ENCODE results near the gene UBE2I. TPM values are rescaled to one million over a fixed set of nuclear protein-coding genes. Genes with fewer than 3 reads are reported as not detected.

The UBE2I gene
- total RNA-seq, 1 experiment from 2014 or later, result 212 TPM

DNA sequence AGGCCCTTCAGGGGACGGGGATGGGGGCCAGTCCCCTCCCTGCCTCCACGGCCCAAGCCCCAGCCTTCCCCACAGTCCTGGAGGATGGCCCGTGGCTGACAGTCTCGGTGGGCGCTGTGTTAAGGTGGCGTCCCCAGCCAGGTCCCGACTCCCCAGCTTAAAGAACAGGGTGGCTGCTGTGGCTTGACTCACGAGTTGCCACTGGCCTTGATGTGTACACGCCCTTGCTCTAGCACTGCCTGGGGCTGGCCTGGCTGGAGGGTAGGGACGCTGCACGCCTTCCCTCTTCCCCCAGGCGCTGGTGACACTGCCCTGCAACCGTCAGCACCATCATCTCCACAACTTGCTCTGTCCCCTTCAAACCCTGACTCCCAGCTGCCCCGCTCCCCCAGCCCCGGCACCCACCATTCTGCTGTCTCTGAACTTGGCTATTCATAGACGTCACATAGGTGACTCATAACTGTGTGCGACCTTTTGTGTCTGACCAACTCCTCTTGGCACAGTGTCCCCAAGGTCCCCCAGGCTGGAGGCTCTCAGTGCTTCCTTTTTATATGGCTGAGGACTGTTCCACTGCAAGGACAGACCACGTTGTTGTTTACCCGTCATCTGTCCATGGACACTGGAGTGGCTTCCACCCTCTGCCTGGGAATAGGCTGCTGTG lies 48.6 kb downstream of the UBE2I start:
- peaks cover 23 to 36% of the 10 kb centered on the region in 2 experiments for H3K4me1 ChIP-seq (ENCODE audit: control insufficient read depth in 1 of 2, insufficient read depth in 2 of 2, low read length in 2 of 2)
- H3K9me3 ChIP-seq (ENCODE audit: control insufficient read depth in 1 of 2, insufficient read depth in 1 of 2, low read depth in 1 of 2, low read length in 2 of 2), result no peaks in the 10 kb centered on the region
- peak overlapping the region; percentile 64 for H3K9ac ChIP-seq (ENCODE audit: low read length)
- ChIA-PET CTCF (interaction anchor here (0.7 kb wide), 1 partner anchor 57 kb away, joined by 3 read pairs; no protein-coding TSS in a partner anchor), POLR2A (interaction anchor here (1.1 to 1.5 kb wide), 2 partner anchors 61 to 63 kb away, joined by 3 to 5 read pairs; partner anchors contain the start of gene UQCC4), RAD21 (ENCODE audit: low non-redundant PET in 1 of 2, low total read pairs in 2 of 2, uncharacterized antibody in 2 of 2, unreplicated experiment in 2 of 2) (interaction anchor here in 1 of 2 experiments (0.6 kb wide), 1 partner anchor 37 kb away, joined by 3 read pairs; no protein-coding TSS in a partner anchor)
- peaks cover 90% of the 10 kb centered on the region for H3K79me2 ChIP-seq (ENCODE audit: insufficient read depth, low read length)
- H4K20me1 ChIP-seq (ENCODE audit: insufficient read depth), result no peaks in the 10 kb centered on the region
- intact Hi-C loops (cut with micrococcal nuclease), result no loop called here
- peak overlapping the region; percentile 85 for H3K27ac ChIP-seq (ENCODE audit: low read depth, low read length)
- H3K36me3 ChIP-seq (ENCODE audit: control insufficient read depth in 1 of 2, insufficient read depth in 2 of 2, low read length in 2 of 2), result peaks cover 12 to 22% of the 10 kb centered on the region in 2 experiments
- H3K4me2 ChIP-seq (ENCODE audit: low read length), result peak overlapping the region; percentile 83
- ATAC-seq (peak; percentile 86), DNase-seq (ENCODE audit: low read depth, low spot score) (peak; percentile 64)
- H3K27me3 ChIP-seq (ENCODE audit: insufficient read depth, low read length), result no peaks in the 10 kb centered on the region
- no peaks in the 10 kb centered on the region for H3K9me2 ChIP-seq (ENCODE audit: insufficient read depth)
- no TSS peak for BruUV-seq (replicated peaks)
- peak overlapping the region; percentile 26 to 50 for H3K4me3 ChIP-seq (replicated peaks in 1 of 2; ENCODE audit: low read depth in 1 of 2, low read length in 2 of 2)
- no peak overlapping the region for H2AFZ ChIP-seq (ENCODE audit: low read depth, low read length, poor library complexity, severe bottlenecking)
- TF ChIP-seq SIN3A (IDR thresholded peaks at IDR 0.05; ENCODE audit: low read depth) (no peak), TCF7L2 (IDR thresholded peaks at IDR 0.05; ENCODE audit: borderline replicate concordance, extremely low read depth, insufficient read depth, insufficient read length) (no peak), JUND (IDR thresholded peaks at IDR 0.05) (peak; percentile 63), SRF (IDR thresholded peaks at IDR 0.05; ENCODE audit: low read depth) (no peak), EZH2 (IDR thresholded peaks at IDR 0.05) (no peak), RAD21 (IDR thresholded peaks at IDR 0.05; ENCODE audit: low read depth) (no peak), FOSL1 (IDR thresholded peaks at IDR 0.05; ENCODE audit: low read depth) (no peak; the same call in 1 of the 2 replicates), EZH2phosphoT487 (IDR thresholded peaks at IDR 0.05; ENCODE audit: borderline replicate concordance) (no peak), SP1 (IDR thresholded peaks at IDR 0.05; ENCODE audit: low read depth) (no peak; the same call in 1 of the 2 replicates), CBX3 (IDR thresholded peaks at IDR 0.05; ENCODE audit: low read depth) (no peak), YY1 (IDR thresholded peaks at IDR 0.05; ENCODE audit: extremely low read depth, insufficient replicate concordance, low read depth, low read length) (no peak), ZNF274 (IDR thresholded peaks at IDR 0.05; ENCODE audit: low read depth, low read length) (no peak), CEBPB (IDR thresholded peaks at IDR 0.05; ENCODE audit: low read depth) (no peak), ELF1 (IDR thresholded peaks at IDR 0.05; ENCODE audit: borderline replicate concordance, low read depth) (no peak), ZFX (IDR thresholded peaks at IDR 0.05) (no peak), EGR1 (IDR thresholded peaks at IDR 0.05; ENCODE audit: low read depth) (no peak), POLR2AphosphoS5 (IDR thresholded peaks at IDR 0.05; ENCODE audit: low read depth, low read length) (peak; percentile 33; the same call in 1 of the 2 replicates), POLR2A (IDR thresholded peaks at IDR 0.05; ENCODE audit: borderline replicate concordance, extremely low read depth, insufficient read depth, insufficient read length) (no peak)
- TF ChIP-seq, protein P1, sequence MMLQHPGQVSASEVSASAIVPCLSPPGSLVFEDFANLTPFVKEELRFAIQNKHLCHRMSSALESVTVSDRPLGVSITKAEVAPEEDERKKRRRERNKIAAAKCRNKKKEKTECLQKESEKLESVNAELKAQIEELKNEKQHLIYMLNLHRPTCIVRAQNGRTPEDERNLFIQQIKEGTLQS (IDR thresholded peaks at IDR 0.05), result no peak
- TF ChIP-seq, protein P2, sequence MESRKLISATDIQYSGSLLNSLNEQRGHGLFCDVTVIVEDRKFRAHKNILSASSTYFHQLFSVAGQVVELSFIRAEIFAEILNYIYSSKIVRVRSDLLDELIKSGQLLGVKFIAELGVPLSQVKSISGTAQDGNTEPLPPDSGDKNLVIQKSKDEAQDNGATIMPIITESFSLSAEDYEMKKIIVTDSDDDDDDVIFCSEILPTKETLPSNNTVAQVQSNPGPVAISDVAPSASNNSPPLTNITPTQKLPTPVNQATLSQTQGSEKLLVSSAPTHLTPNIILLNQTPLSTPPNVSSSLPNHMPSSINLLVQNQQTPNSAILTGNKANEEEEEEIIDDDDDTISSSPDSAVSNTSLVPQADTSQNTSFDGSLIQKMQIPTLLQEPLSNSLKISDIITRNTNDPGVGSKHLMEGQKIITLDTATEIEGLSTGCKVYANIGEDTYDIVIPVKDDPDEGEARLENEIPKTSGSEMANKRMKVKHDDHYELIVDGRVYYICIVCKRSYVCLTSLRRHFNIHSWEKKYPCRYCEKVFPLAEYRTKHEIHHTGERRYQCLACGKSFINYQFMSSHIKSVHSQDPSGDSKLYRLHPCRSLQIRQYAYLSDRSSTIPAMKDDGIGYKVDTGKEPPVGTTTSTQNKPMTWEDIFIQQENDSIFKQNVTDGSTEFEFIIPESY (IDR thresholded peaks at IDR 0.05; ENCODE audit: extremely low read depth, insufficient replicate concordance, low read length), result no peak
- TF ChIP-seq, protein P3, sequence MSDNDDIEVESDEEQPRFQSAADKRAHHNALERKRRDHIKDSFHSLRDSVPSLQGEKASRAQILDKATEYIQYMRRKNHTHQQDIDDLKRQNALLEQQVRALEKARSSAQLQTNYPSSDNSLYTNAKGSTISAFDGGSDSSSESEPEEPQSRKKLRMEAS (IDR thresholded peaks at IDR 0.05), result peak; percentile 13; the same call in 1 of the 2 replicates
- TF ChIP-seq, protein P4, sequence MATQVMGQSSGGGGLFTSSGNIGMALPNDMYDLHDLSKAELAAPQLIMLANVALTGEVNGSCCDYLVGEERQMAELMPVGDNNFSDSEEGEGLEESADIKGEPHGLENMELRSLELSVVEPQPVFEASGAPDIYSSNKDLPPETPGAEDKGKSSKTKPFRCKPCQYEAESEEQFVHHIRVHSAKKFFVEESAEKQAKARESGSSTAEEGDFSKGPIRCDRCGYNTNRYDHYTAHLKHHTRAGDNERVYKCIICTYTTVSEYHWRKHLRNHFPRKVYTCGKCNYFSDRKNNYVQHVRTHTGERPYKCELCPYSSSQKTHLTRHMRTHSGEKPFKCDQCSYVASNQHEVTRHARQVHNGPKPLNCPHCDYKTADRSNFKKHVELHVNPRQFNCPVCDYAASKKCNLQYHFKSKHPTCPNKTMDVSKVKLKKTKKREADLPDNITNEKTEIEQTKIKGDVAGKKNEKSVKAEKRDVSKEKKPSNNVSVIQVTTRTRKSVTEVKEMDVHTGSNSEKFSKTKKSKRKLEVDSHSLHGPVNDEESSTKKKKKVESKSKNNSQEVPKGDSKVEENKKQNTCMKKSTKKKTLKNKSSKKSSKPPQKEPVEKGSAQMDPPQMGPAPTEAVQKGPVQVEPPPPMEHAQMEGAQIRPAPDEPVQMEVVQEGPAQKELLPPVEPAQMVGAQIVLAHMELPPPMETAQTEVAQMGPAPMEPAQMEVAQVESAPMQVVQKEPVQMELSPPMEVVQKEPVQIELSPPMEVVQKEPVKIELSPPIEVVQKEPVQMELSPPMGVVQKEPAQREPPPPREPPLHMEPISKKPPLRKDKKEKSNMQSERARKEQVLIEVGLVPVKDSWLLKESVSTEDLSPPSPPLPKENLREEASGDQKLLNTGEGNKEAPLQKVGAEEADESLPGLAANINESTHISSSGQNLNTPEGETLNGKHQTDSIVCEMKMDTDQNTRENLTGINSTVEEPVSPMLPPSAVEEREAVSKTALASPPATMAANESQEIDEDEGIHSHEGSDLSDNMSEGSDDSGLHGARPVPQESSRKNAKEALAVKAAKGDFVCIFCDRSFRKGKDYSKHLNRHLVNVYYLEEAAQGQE (IDR thresholded peaks at IDR 0.05; ENCODE audit: low read depth), result no peak

Data from HCT116 (cell line).